Erythroblast (primary cell): Measurements from ENCODE around the gene PRDM2.
A peak's percentile ranks its signal among the peaks of the same experiment; 100 is the strongest.
"Not testable (repeated sequence)": the region's sequence is repeated elsewhere in the genome, so short reads cannot be mapped to it uniquely, and the experiment has no call there.

Source experiments
- DNase-seq, 2 experiments: peaks; one replicate each; lab custom pipeline; 2025; lab: John Stamatoyannopoulos, UW
- GATA1 ChIP-seq: IDR thresholded peaks from 2 replicates; pipeline ENCODE4 v1.6.1; 2011; ENCODE audit warnings: low read depth, mild to moderate bottlenecking, control low read depth, low read length, moderate library complexity
- POLR2A ChIP-seq: IDR thresholded peaks from 2 replicates; pipeline ENCODE4 v1.6.1; 2011; ENCODE audit warnings: mild to moderate bottlenecking, low read length

Gene PRDM2, protein sequence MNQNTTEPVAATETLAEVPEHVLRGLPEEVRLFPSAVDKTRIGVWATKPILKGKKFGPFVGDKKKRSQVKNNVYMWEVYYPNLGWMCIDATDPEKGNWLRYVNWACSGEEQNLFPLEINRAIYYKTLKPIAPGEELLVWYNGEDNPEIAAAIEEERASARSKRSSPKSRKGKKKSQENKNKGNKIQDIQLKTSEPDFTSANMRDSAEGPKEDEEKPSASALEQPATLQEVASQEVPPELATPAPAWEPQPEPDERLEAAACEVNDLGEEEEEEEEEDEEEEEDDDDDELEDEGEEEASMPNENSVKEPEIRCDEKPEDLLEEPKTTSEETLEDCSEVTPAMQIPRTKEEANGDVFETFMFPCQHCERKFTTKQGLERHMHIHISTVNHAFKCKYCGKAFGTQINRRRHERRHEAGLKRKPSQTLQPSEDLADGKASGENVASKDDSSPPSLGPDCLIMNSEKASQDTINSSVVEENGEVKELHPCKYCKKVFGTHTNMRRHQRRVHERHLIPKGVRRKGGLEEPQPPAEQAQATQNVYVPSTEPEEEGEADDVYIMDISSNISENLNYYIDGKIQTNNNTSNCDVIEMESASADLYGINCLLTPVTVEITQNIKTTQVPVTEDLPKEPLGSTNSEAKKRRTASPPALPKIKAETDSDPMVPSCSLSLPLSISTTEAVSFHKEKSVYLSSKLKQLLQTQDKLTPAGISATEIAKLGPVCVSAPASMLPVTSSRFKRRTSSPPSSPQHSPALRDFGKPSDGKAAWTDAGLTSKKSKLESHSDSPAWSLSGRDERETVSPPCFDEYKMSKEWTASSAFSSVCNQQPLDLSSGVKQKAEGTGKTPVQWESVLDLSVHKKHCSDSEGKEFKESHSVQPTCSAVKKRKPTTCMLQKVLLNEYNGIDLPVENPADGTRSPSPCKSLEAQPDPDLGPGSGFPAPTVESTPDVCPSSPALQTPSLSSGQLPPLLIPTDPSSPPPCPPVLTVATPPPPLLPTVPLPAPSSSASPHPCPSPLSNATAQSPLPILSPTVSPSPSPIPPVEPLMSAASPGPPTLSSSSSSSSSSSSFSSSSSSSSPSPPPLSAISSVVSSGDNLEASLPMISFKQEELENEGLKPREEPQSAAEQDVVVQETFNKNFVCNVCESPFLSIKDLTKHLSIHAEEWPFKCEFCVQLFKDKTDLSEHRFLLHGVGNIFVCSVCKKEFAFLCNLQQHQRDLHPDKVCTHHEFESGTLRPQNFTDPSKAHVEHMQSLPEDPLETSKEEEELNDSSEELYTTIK (N-terminal part only)

GRCh38 chr1:13699936-13700520 lies at the start of gene PRDM2:
PRDM2 (plus strand) TSS chr1:13700188; CDS start chr1:13715606, 15,418 bp downstream.
- DNase-seq: peak; percentile 77 to 79
- TF ChIP-seq GATA1: no peak
- peak; percentile 43 for TF ChIP-seq POLR2A

DNA sequence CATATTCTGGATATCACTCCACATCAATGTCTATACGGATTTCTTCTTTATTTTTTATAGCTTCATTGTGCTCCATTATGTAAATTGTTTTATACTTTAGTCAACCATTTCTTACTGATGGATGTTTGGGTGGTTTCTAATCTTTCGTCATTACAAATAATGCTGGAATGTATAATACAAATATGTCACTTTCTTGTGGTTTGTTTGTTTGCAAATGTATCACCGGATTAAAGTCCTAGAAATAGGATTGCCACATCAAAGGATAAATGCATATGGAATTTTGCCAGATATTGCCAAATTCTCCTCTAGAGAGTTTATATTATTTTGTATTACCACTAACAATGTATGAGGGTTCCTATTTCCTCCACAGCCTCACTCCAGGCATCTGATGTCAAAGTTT lies 48.7 kb upstream of the PRDM2 start:
- TF ChIP-seq POLR2A (no peak), GATA1 (no peak)

DNA sequence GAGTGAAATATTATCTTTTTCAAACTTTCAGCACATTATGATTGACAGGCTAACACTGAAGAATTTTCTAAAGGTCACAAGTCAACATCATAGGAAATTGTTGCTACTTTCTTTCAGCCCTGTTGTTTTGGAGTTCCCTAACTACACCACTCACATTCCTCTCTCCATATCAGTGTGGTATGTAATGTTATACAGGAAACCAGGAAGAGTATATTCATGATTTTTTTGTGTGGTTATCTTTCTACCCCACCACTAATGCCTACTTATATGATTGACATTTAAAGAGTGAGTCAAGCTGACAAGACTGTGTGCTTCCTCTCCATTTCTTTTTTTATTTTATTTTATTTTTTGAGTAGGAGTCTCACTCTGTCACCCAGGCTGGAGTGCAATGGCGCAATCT lies 47.8 kb upstream of the PRDM2 start:
- no peak for DNase-seq
- TF ChIP-seq GATA1: no peak
- no peak for TF ChIP-seq POLR2A

More for the DNA sequence above, 48.7 kb upstream of the PRDM2 start:
- DNase-seq: no peak

- TF ChIP-seq POLR2A (no peak), GATA1 (no peak)
- no peak for DNase-seq
Measured at GRCh38 chr1:13661539-13661938, 38.4 kb upstream of the PRDM2 start.

- TF ChIP-seq POLR2A (no peak), GATA1 (no peak)
- no peak for DNase-seq
Measured at GRCh38 chr1:13662493-13662892, 37.5 kb upstream of the PRDM2 start.

- TF ChIP-seq GATA1: no peak
- TF ChIP-seq POLR2A: no peak
- DNase-seq: no peak
Measured at GRCh38 chr1:13663969-13664368, 36.0 kb upstream of the PRDM2 start.

DNA sequence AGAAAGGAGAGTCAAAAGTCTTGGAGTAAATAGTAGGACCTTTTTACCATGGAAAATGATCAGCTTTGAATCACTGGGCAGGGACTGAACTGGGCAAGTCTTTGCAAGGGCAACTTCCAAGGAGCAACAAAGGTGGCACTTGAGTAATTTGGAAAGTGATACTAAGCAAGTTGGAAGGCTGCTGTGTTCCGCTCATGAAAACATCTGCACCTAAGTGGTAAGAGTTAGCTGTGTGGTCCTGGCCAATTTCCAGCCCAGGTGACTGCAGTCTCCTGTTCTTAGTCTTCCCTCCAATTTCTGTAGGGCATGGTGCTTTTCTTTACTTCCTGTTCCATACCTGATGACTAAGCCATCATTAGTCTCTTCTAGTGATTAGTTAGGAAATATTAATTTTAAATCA lies 35.5 kb upstream of the PRDM2 start:
- no peak for TF ChIP-seq GATA1
- no peak for DNase-seq

DNA sequence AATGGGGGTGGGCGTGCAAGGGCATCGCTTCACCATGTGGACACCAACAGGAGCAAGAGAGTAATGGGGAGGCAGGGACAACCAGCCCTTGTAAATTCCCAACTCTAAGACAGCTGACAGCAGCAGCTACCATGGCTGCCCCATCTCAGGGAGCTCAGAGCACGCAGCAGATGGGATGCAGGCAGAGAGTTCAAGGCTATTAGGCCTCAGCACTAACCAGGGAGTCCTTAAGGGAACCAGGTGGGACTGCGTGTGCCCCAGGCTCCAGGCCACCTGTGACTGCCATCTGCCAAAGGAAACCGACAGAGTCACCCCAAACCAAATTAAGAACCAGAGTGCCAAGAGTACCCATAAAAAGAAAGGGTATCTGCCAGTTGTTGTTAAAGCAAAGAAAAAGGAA lies 33.7 kb upstream of the PRDM2 start:
- TF ChIP-seq GATA1 (no peak), POLR2A (no peak)

GRCh38 chr1:13667691-13668090 lies 32.3 kb upstream of the PRDM2 start:
- TF ChIP-seq GATA1 (no peak), POLR2A (no peak)
- no peak for DNase-seq

More for the DNA sequence above, 33.7 kb upstream of the PRDM2 start:
- DNase-seq: no peak

DNA sequence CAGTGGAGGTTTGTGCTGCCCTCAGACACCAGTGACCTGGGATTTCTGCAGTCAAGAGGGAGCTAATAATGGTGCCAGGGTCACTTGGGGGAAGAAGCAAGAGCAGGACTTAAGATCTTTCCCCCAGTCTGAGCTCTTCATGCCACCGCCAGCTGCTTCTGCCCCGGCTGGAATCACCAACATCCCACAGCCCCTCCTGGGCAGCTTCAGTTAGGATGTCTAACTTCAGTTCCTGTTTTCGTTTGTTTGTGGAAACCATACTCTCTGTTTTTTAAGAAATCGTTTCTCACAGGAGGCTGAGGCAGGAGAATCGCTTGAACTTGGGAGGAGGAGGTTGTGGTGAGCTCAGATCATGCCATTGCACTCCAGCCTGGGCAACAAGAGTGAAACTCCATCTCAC lies 25.6 kb upstream of the PRDM2 start:
- TF ChIP-seq POLR2A (no peak), GATA1 (no peak)
- DNase-seq: no peak

DNA sequence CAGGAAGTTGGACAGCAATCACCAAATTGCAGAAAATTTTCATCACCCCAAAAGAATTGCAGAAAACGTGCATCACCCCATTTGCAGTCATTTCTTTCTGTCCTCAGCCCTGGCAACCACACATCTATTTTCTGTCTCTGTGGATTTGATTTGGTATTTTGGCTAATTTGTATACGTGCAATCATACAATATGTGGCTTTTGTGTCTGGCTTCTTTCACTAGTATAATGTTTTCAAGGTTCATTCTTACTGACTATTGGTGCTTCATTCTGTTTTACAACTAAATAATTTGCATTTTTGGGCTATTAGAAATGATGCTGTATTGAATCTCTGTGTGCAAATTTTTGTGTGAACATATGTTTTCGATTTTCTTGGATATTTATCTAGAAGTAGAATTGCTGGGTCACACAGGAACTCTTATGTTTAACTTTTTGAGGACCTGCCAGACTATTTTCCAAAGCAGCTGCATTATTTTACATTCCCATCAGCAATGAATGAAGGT lies 24.8 kb upstream of the PRDM2 start:
- TF ChIP-seq GATA1: no peak
- no peak for TF ChIP-seq POLR2A
- no peak for DNase-seq

- TF ChIP-seq GATA1: no peak
- no peak for TF ChIP-seq POLR2A
- DNase-seq: no peak
Measured at GRCh38 chr1:13677896-13678295, 22.1 kb upstream of the PRDM2 start.

- TF ChIP-seq GATA1: no peak
- no peak for TF ChIP-seq POLR2A
- DNase-seq: no peak
Measured at GRCh38 chr1:13679651-13680050, 20.3 kb upstream of the PRDM2 start.

GRCh38 chr1:13680609-13681008 lies 19.4 kb upstream of the PRDM2 start:
- not testable (repeated sequence) for DNase-seq

GRCh38 chr1:13681921-13682320 lies 18.1 kb upstream of the PRDM2 start:
- DNase-seq: no peak
- no peak for TF ChIP-seq POLR2A
- no peak for TF ChIP-seq GATA1
